A673 (cell line): ENCODE data around the gene CLSTN3.

Experiments used
- EZH2 ChIP-seq: fragments of 200-600 bp; sonication (generic); IDR thresholded peaks from 2 replicates; pipeline ENCODE4 v1.6.1; 2017; ENCODE audit warnings: borderline replicate concordance, low read depth, mild to moderate bottlenecking, mixed read lengths, antibody characterized with exemption, low read length; ENCODE audit not compliant: poor library complexity, severe bottlenecking
- TF ChIP-seq, protein P1 (sequence below): fragments of 300-800, 200-600 bp; sonication (generic); conservative IDR thresholded peaks from 2 replicates; pipeline ENCODE4 v1.5.1; 2017; ENCODE audit warnings: low read depth, mild to moderate bottlenecking, antibody characterized with exemption, low read length, moderate library complexity, mixed read lengths

DNA sequence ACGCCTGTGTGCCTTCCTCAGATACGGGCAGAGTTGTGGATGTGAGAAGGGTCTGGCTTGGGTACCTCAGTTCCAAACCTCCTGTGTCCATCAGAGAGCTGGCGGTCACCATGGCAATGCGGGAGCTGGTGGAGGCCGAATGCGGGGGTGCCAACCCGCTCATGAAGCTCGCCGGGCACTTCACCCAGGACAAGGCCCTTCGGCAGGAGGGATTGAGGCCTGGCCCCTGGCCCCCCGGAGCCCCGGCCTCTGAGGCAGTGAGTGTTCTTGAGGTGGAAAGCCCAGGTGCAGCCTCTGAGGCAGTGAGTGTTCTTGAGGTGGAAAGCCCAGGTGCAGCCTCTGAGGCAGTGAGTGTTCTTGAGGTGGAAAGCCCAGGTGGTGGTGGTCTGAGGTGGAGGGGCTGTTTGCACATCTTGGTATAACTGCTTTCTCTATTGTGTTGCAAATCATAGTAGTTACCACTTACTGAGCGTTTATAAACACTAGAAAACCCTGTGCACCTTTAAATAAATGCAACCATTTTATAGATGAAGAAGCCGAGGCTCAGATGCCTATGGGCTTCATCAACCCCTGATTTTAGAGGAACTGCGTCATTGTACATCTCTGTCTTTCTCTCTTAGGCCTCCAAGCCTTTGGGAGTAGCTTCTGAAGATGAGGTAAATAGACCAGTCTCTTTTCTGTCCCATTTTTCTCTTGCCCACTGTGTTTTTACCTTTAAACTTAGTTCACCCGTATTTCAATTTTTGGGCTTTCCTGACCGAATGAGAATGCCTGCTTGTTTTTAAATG lies 60.3 kb downstream of the CLSTN3 start:
- TF ChIP-seq, protein P1, sequence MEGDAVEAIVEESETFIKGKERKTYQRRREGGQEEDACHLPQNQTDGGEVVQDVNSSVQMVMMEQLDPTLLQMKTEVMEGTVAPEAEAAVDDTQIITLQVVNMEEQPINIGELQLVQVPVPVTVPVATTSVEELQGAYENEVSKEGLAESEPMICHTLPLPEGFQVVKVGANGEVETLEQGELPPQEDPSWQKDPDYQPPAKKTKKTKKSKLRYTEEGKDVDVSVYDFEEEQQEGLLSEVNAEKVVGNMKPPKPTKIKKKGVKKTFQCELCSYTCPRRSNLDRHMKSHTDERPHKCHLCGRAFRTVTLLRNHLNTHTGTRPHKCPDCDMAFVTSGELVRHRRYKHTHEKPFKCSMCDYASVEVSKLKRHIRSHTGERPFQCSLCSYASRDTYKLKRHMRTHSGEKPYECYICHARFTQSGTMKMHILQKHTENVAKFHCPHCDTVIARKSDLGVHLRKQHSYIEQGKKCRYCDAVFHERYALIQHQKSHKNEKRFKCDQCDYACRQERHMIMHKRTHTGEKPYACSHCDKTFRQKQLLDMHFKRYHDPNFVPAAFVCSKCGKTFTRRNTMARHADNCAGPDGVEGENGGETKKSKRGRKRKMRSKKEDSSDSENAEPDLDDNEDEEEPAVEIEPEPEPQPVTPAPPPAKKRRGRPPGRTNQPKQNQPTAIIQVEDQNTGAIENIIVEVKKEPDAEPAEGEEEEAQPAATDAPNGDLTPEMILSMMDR, result no peak
- TF ChIP-seq EZH2, result no peak
